MCF 10A (cell line): ENCODE results near the gene ROCK2. TPM values are rescaled to one million over a fixed set of nuclear protein-coding genes. Genes with fewer than 3 reads are reported as not detected.

Experiments
- BruUV-seq: library from RNA; stranded (reverse); fragments of 400-500 nt; replicated peaks from 2 replicates; lab custom pipeline; 2021; lab: Mats Ljungman, UMichigan
- CTCF ChIA-PET: fragments of 300-600 bp; sonication (Branson Sonifier 250); formaldehyde crosslinking; extraction: SDS; loops from one replicate; lab custom pipeline; 2021; ENCODE audit warnings: antibody characterized with exemption, inconsistent platforms; lab: Yijun Ruan, JAX
- POLR2A ChIA-PET: fragments of 300-600, 350-650 bp; sonication (Branson Sonifier 250); formaldehyde crosslinking; extraction: SDS; loops from one replicate; lab custom pipeline; 2020; ENCODE audit warnings: antibody characterized with exemption, inconsistent platforms; lab: Yijun Ruan, JAX
- DNase-seq: peaks from one replicate; pipeline ENCODE4 v3.0.0-alpha.2; 2018; ENCODE audit not compliant: unreplicated experiment
- H3K27ac Mint-ChIP-seq: one replicate; pipeline ENCODE4 v1.8.0; 2022; ENCODE audit warnings: mild to moderate bottlenecking, low read depth, mixed read lengths; ENCODE audit not compliant: unreplicated experiment
- H3K27me3 Mint-ChIP-seq: one replicate; pipeline ENCODE4 v1.8.0; 2022; ENCODE audit warnings: mixed read lengths; ENCODE audit not compliant: insufficient read depth, unreplicated experiment
- H3K36me3 Mint-ChIP-seq: one replicate; pipeline ENCODE4 v1.8.0; 2022; ENCODE audit warnings: mild to moderate bottlenecking, moderate library complexity, mixed read lengths; ENCODE audit not compliant: insufficient read depth, unreplicated experiment
- H3K4me1 Mint-ChIP-seq: one replicate; pipeline ENCODE4 v1.8.0; 2022; ENCODE audit warnings: mixed read lengths; ENCODE audit not compliant: insufficient read depth, unreplicated experiment
- H3K4me3 Mint-ChIP-seq: one replicate; pipeline ENCODE4 v1.8.0; 2022; ENCODE audit warnings: mild to moderate bottlenecking, moderate library complexity, mixed read lengths; ENCODE audit not compliant: unreplicated experiment
- H3K9me3 Mint-ChIP-seq: one replicate; pipeline ENCODE4 v1.8.0; 2022; ENCODE audit warnings: mixed read lengths; ENCODE audit not compliant: unreplicated experiment
- CTCF ChIP-seq: fragments of 200-600 bp; IDR thresholded peaks from one replicate; pipeline ENCODE4 v1.8.0; 2022; ENCODE audit warnings: antibody characterized with exemption, mild to moderate bottlenecking; ENCODE audit not compliant: unreplicated experiment
- intact Hi-C: fragments of 100-400 bp; cut with micrococcal nuclease; formaldehyde crosslinking; loops from 2 replicates; pipeline ENCODE4 v1.14.1; 2022
- total RNA-seq: library from RNA; stranded (reverse); gene quantifications from 2 replicates; pipeline ENCODE4 v1.2.3, GENCODE V29; 2022

Gene ROCK2
- total RNA-seq, 1 experiment from 2014 or later = 40.7 TPM

GRCh38 chr2:11370377-11371091, 26.1 kb upstream of the ROCK2 start:
- peak; percentile 83 for DNase-seq
- ChIA-PET CTCF (interaction anchor here (0.6 kb wide), 1 partner anchor 144 kb away, joined by 4 read pairs; no protein-coding TSS in a partner anchor), POLR2A (interaction anchor here (7.0 kb wide), 1 partner anchor 27 kb away, joined by 147 read pairs; the partner anchor contains the start of gene ROCK2)
- Mint-ChIP-seq H3K27ac (peak overlapping the region; percentile 68), H3K27me3 (no peaks in the 10 kb centered on the region), H3K4me3 (no peak overlapping the region), H3K36me3 (no peaks in the 10 kb centered on the region), H3K9me3 (no peaks in the 10 kb centered on the region), H3K4me1 (peaks cover 38% of the 10 kb centered on the region)
- TF ChIP-seq CTCF = no peak
- intact Hi-C loops = no loop called here
- no TSS peak for BruUV-seq

GRCh38 chr2:11368059-11368572, 23.7 kb upstream of the ROCK2 start:
- POLR2A ChIA-PET = interaction anchor here (0.6 to 2.9 kb wide), 4 partner anchors 13 to 915 kb away, joined by 3 to 16 read pairs (median 3); partner anchors contain the start of gene ROCK2
- no peaks in the 10 kb centered on the region for H3K36me3 Mint-ChIP-seq
- no peak overlapping the region for H3K27ac Mint-ChIP-seq
- DNase-seq = no peak
- H3K9me3 Mint-ChIP-seq = no peaks in the 10 kb centered on the region
- TF ChIP-seq CTCF = no peak
- intact Hi-C loops = no loop called here
- CTCF ChIA-PET = interaction anchor here (0.7 to 1.8 kb wide), 5 partner anchors 11 to 205 kb away, joined by 3 to 6 read pairs (median 4); no protein-coding TSS in a partner anchor
- H3K27me3 Mint-ChIP-seq = no peaks in the 10 kb centered on the region
- H3K4me1 Mint-ChIP-seq = peaks cover 20% of the 10 kb centered on the region
- no peak overlapping the region for H3K4me3 Mint-ChIP-seq
- no TSS peak for BruUV-seq

- DNase-seq = no peak
- BruUV-seq = no TSS peak
- Mint-ChIP-seq H3K4me3 (no peak overlapping the region), H3K36me3 (no peaks in the 10 kb centered on the region), H3K9me3 (no peaks in the 10 kb centered on the region), H3K27me3 (no peaks in the 10 kb centered on the region), H3K4me1 (peaks cover 15% of the 10 kb centered on the region), H3K27ac (no peak overlapping the region)
- POLR2A ChIA-PET = interaction anchor here (0.7 to 2.9 kb wide), 5 partner anchors 16 to 752 kb away, joined by 3 to 16 read pairs (median 3); partner anchors contain the start of gene ROCK2
- TF ChIP-seq CTCF = no peak
- CTCF ChIA-PET = interaction anchor here (1.2 to 1.8 kb wide), 2 partner anchors 19 to 130 kb away, joined by 3 to 6 read pairs; no protein-coding TSS in a partner anchor
- intact Hi-C loops = no loop called here
These were observed 22.8 kb upstream of the ROCK2 start for GRCh38 chr2:11367170-11367730.

- no peak for DNase-seq
- Mint-ChIP-seq H3K4me1 (peaks cover 10% of the 10 kb centered on the region), H3K27me3 (no peaks in the 10 kb centered on the region), H3K36me3 (no peaks in the 10 kb centered on the region), H3K4me3 (no peak overlapping the region), H3K9me3 (no peaks in the 10 kb centered on the region), H3K27ac (no peak overlapping the region)
- no TSS peak for BruUV-seq
- ChIA-PET POLR2A (interaction anchor here (0.7 to 0.8 kb wide), 2 partner anchors 18 to 22 kb away, joined by 3 to 4 read pairs; partner anchors contain the start of gene ROCK2), CTCF (no interaction called here)
- TF ChIP-seq CTCF = no peak
- intact Hi-C loops = no loop called here
These were observed 21.9 kb upstream of the ROCK2 start for GRCh38 chr2:11366326-11366741.
